GM12878 (cell line): ENCODE data around the gene SHC4. TPM values are rescaled to one million over a fixed set of nuclear protein-coding genes. Genes with fewer than 3 reads are reported as not detected.

Experiments used
- BHLHE40 ChIP-seq, 2 experiments: fragments of 450-650 bp in 1 of 2; IDR thresholded peaks; 2 replicates each; pipeline ENCODE4 v1.6.1; 2011 to 2017; ENCODE audit warnings: low read depth in 2 of 2, borderline replicate concordance in 1 of 2, improper control_type of control experiment in 1 of 2, low read length in 1 of 2, mild to moderate bottlenecking in 1 of 2
- CHD2 ChIP-seq: IDR thresholded peaks from 2 replicates; pipeline ENCODE4 v1.6.1; 2011; ENCODE audit warnings: low read depth, low read length, improper control_type of control experiment, borderline replicate concordance
- CHD4 ChIP-seq: fragments of 200-600 bp; sonication (generic); IDR thresholded peaks from 2 replicates; pipeline ENCODE4 v1.6.1; 2016; ENCODE audit warnings: mild to moderate bottlenecking
- CREB1 ChIP-seq: IDR thresholded peaks from 2 replicates; pipeline ENCODE4 v1.6.1; 2012; ENCODE audit warnings: low read depth, mild to moderate bottlenecking, inconsistent platforms
- EZH2 ChIP-seq: IDR thresholded peaks from 2 replicates; pipeline ENCODE4 v1.6.1; 2012; ENCODE audit warnings: low read depth, mild to moderate bottlenecking, control low read depth, inconsistent platforms, low read length, borderline replicate concordance; ENCODE audit not compliant: control insufficient read depth
- FOXM1 ChIP-seq: IDR thresholded peaks from 2 replicates; pipeline ENCODE4 v1.6.1; 2012; ENCODE audit warnings: low read depth, mild to moderate bottlenecking, inconsistent platforms, low read length, moderate library complexity
- POLR2A ChIP-seq: IDR thresholded peaks from 2 replicates; pipeline ENCODE4 v1.6.1; 2011; ENCODE audit warnings: low read depth, mild to moderate bottlenecking, low read length
- RB1 ChIP-seq: fragments of 450-650 bp; formaldehyde crosslinking; IDR thresholded peaks from 2 replicates; pipeline ENCODE4 v1.6.1; 2017; ENCODE audit warnings: mild to moderate bottlenecking, borderline replicate concordance
- SP1 ChIP-seq: IDR thresholded peaks from one replicate; pipeline ENCODE4 v1.6.1; 2011; ENCODE audit warnings: low read depth, low read length
- TCF3 ChIP-seq: IDR thresholded peaks from 2 replicates; pipeline ENCODE4 v1.6.1; 2012; ENCODE audit warnings: low read depth, mild to moderate bottlenecking, low read length, borderline replicate concordance; ENCODE audit not compliant: insufficient read depth
- polyA plus RNA-seq, 11 experiments: library from polyadenylated mRNA; depleted of rRNA in 4 of 11; unstranded in 6 of 11; stranded (reverse) in 5 of 11; fragments of >200 nt; fragmentation: Nextera tagmentation in 4 of 11; fragmentation: Illumina TruSeq in 1 of 11; extraction: Ambion mirVana in 4 of 11; extraction: Trizol in 1 of 11; gene quantifications; 1 replicate in 1 of 11; 2 replicates in 10 of 11; pipeline versions ENCODE4 v1.2.1 to v1.2.3, GENCODE V29; 2011 to 2016; ENCODE audit warnings: inconsistent platforms in 2 of 11, missing spikeins in 2 of 11, low read depth in 1 of 11
- total RNA-seq, 4 experiments: library from RNA; depleted of rRNA in 3 of 4; stranded (reverse); fragments of >200 nt in 3 of 4; fragmentation: Illumina TruSeq in 1 of 4; extraction: Trizol in 1 of 4; gene quantifications; 2 replicates each; pipeline versions ENCODE4 v1.2.1 to v1.2.3, GENCODE V29; 2013 to 2021
- TF ChIP-seq, protein P1 (sequence below): IDR thresholded peaks from 2 replicates; pipeline ENCODE4 v1.6.1; 2012; ENCODE audit warnings: low read depth, low read length, improper control_type of control experiment
- TF ChIP-seq, protein P2 (sequence below): IDR thresholded peaks from 2 replicates; pipeline ENCODE4 v1.6.1; 2012; ENCODE audit warnings: low read depth, low read length, improper control_type of control experiment
- TF ChIP-seq, protein P3 (sequence below): fragments of 450-650 bp; formaldehyde crosslinking; IDR thresholded peaks from 2 replicates; pipeline ENCODE4 v1.4.0; 2020; ENCODE audit warnings: mild to moderate bottlenecking, moderate library complexity
- TF ChIP-seq, protein P4 (sequence below): fragments of 450-650 bp; IDR thresholded peaks from 2 replicates; pipeline ENCODE4 v1.6.1; 2017; ENCODE audit warnings: antibody characterized with exemption, mild to moderate bottlenecking, moderate library complexity
- TF ChIP-seq, protein P5 (sequence below): fragments of 150-350 bp; IDR thresholded peaks from 2 replicates; pipeline ENCODE4 v1.6.1; 2016; ENCODE audit warnings: low read depth, low read length

SHC4 gene
- total and polyA plus RNA-seq, 10 of the 15 experiments (the other 5 are each of a cell fraction or from before 2014, with no cell fraction given): 0.04 to 0.87 (median 0.14) TPM

DNA sequence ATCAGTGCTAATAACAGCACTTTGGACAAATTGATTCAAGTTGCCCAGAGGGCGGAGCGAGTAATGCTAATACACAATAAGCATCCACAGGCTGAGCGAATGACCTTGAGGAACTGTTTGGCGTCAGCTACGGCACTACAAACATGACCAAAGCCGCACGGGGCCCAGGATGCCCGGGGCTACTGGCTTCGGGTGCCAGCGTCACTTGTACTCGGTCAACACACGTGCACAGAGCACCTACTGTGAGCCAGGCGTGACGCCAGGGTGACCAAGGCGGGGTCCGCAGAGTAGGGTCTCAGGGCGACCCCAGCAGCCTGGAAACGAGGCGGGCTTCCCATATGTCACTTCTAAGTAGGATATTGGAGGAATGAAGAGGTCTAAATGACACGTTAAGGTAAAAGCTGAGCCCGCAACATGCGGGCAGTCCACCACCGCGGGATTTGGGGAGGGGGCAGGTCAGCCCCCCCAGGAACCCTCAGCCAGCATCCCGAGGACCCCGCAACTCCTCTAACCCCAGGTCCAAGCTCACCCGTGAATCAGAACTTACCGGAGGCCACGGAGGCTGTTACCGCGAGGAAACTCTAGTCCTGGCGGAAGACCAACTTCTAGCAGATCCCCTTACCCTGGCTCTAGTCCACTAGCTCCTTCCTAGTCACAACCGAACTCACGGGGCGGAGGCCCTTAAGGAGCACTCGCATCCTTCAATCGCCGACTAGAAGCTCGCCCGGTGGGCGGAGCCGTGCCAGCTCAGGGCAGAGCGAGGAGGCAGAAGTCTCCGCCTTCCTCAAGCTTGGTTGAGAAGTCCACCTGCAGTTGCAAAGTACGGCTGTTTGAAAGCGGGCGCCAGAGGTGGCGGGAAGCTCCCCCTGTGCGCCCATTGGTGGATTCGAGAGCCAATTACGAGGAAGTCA is 153.1 kb downstream of the SHC4 start, which contains the start of gene CEP152 (continued):
- TF ChIP-seq BHLHE40 (IDR thresholded peaks at IDR 0.05; ENCODE audit: borderline replicate concordance in 1 of 2, low read depth in 2 of 2, low read length in 1 of 2): peak; percentile 62 to 89; a peak in 3 of 4 replicates
- TF ChIP-seq, protein P1, sequence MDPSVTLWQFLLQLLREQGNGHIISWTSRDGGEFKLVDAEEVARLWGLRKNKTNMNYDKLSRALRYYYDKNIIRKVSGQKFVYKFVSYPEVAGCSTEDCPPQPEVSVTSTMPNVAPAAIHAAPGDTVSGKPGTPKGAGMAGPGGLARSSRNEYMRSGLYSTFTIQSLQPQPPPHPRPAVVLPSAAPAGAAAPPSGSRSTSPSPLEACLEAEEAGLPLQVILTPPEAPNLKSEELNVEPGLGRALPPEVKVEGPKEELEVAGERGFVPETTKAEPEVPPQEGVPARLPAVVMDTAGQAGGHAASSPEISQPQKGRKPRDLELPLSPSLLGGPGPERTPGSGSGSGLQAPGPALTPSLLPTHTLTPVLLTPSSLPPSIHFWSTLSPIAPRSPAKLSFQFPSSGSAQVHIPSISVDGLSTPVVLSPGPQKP: 0 out of 2 replicates have a peak, but pooled peaks have one; percentile 50
- TF ChIP-seq SP1: peak; percentile 97
- TF ChIP-seq, protein P2, sequence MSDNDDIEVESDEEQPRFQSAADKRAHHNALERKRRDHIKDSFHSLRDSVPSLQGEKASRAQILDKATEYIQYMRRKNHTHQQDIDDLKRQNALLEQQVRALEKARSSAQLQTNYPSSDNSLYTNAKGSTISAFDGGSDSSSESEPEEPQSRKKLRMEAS: peak; percentile 84; the same call in 1 of the 2 replicates
- peak; percentile 98 for TF ChIP-seq RB1
- TF ChIP-seq CREB1: peak; percentile 71
- TF ChIP-seq, protein P3, sequence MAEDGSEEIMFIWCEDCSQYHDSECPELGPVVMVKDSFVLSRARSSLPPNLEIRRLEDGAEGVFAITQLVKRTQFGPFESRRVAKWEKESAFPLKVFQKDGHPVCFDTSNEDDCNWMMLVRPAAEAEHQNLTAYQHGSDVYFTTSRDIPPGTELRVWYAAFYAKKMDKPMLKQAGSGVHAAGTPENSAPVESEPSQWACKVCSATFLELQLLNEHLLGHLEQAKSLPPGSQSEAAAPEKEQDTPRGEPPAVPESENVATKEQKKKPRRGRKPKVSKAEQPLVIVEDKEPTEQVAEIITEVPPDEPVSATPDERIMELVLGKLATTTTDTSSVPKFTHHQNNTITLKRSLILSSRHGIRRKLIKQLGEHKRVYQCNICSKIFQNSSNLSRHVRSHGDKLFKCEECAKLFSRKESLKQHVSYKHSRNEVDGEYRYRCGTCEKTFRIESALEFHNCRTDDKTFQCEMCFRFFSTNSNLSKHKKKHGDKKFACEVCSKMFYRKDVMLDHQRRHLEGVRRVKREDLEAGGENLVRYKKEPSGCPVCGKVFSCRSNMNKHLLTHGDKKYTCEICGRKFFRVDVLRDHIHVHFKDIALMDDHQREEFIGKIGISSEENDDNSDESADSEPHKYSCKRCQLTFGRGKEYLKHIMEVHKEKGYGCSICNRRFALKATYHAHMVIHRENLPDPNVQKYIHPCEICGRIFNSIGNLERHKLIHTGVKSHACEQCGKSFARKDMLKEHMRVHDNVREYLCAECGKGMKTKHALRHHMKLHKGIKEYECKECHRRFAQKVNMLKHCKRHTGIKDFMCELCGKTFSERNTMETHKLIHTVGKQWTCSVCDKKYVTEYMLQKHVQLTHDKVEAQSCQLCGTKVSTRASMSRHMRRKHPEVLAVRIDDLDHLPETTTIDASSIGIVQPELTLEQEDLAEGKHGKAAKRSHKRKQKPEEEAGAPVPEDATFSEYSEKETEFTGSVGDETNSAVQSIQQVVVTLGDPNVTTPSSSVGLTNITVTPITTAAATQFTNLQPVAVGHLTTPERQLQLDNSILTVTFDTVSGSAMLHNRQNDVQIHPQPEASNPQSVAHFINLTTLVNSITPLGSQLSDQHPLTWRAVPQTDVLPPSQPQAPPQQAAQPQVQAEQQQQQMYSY (CRISPR knock-in tag): no peak
- TF ChIP-seq CHD2: peak; percentile 95
- TF ChIP-seq EZH2: no peak
- TF ChIP-seq TCF3: no peak
- TF ChIP-seq CHD4: no peak
- TF ChIP-seq, protein P4, sequence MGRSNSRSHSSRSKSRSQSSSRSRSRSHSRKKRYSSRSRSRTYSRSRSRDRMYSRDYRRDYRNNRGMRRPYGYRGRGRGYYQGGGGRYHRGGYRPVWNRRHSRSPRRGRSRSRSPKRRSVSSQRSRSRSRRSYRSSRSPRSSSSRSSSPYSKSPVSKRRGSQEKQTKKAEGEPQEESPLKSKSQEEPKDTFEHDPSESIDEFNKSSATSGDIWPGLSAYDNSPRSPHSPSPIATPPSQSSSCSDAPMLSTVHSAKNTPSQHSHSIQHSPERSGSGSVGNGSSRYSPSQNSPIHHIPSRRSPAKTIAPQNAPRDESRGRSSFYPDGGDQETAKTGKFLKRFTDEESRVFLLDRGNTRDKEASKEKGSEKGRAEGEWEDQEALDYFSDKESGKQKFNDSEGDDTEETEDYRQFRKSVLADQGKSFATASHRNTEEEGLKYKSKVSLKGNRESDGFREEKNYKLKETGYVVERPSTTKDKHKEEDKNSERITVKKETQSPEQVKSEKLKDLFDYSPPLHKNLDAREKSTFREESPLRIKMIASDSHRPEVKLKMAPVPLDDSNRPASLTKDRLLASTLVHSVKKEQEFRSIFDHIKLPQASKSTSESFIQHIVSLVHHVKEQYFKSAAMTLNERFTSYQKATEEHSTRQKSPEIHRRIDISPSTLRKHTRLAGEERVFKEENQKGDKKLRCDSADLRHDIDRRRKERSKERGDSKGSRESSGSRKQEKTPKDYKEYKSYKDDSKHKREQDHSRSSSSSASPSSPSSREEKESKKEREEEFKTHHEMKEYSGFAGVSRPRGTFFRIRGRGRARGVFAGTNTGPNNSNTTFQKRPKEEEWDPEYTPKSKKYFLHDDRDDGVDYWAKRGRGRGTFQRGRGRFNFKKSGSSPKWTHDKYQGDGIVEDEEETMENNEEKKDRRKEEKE: no peak
- peak; percentile 74; the same call in 1 of the 2 replicates for TF ChIP-seq FOXM1
- peak; percentile 87 for TF ChIP-seq POLR2A
- TF ChIP-seq, protein P5, sequence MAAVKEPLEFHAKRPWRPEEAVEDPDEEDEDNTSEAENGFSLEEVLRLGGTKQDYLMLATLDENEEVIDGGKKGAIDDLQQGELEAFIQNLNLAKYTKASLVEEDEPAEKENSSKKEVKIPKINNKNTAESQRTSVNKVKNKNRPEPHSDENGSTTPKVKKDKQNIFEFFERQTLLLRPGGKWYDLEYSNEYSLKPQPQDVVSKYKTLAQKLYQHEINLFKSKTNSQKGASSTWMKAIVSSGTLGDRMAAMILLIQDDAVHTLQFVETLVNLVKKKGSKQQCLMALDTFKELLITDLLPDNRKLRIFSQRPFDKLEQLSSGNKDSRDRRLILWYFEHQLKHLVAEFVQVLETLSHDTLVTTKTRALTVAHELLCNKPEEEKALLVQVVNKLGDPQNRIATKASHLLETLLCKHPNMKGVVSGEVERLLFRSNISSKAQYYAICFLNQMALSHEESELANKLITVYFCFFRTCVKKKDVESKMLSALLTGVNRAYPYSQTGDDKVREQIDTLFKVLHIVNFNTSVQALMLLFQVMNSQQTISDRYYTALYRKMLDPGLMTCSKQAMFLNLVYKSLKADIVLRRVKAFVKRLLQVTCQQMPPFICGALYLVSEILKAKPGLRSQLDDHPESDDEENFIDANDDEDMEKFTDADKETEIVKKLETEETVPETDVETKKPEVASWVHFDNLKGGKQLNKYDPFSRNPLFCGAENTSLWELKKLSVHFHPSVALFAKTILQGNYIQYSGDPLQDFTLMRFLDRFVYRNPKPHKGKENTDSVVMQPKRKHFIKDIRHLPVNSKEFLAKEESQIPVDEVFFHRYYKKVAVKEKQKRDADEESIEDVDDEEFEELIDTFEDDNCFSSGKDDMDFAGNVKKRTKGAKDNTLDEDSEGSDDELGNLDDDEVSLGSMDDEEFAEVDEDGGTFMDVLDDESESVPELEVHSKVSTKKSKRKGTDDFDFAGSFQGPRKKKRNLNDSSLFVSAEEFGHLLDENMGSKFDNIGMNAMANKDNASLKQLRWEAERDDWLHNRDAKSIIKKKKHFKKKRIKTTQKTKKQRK: peak; percentile 64; the same call in 1 of the 2 replicates
